ENCODE results near the gene ANKRD52.

ANKRD52 gene

GRCh38 chr12:56243731-56244181 lies 14.4 kb downstream of the ANKRD52 start:
- in situ Hi-C loops (cut with MboI; ENCODE audit: low sequenced_read_pairs): no loop called here

DNA sequence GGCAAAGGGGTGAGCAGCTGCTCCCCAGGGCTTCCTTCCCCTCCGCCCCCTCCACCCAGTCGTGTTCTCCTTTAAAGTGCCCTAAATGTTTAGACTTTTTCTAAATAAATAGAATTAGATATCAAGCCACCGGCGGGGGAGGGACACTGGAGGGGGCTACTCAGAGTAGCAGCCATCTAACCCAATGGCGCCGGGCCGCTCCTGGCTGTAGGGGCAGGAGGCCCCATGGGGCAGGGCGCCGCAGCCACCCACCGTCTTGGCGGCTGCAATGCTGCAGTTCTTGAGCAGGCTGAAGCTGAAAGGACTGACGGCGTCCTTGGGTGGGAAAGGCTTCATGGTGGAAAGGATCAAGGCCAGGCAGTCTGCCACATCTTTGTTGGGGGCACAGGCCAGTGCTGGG lies 15.2 kb downstream of the ANKRD52 start:
- in situ Hi-C loops (cut with MboI; ENCODE audit: low sequenced_read_pairs): no loop called here

- in situ Hi-C loops (cut with MboI; ENCODE audit: low sequenced_read_pairs): no loop called here
Measured at GRCh38 chr12:56241424-56242303, 16.5 kb downstream of the ANKRD52 start.

- in situ Hi-C loops (cut with MboI; ENCODE audit: low sequenced_read_pairs): no loop called here
Measured at GRCh38 chr12:56237552-56237951, 20.6 kb downstream of the ANKRD52 start.

DNA sequence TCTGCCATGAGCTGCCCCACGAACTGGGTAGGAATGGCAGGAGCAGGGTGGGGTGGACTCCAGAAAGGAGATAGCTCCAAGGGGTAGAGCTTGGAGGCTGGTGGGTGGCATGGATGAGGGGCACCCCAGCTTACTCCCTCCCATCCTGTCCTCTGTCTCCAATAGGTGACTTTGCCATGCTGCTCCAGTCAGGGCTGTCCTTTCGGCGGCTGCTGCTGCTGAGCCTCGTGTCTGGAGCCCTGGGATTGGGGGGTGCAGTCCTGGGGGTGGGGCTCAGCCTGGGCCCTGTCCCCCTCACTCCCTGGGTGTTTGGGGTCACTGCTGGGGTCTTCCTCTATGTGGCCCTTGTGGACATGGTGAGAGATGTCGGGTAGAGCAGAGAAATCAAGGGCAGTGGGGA lies 21.2 kb downstream of the ANKRD52 start:
- in situ Hi-C loops (cut with MboI; ENCODE audit: low sequenced_read_pairs): no loop called here

DNA sequence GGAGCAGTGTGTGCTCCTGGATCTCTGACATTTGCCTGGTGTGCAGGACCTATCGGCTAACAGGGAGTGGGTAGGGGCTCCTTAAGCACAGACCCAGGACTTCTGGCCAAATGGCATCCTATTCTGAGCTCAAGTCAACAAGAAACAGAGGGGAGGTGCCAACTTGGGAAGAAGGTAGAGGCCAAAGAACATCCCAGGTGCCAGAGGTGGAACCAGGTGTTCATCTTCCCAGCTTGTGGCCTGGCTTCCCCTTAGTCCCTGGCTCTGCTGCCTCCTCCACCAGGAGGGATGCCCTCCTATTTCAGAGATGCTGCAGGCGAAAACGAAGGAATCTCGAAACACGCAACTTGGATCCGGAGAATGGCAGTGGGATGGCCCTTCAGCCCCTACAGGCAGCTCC lies 22.1 kb downstream of the ANKRD52 start:
- in situ Hi-C loops (cut with MboI; ENCODE audit: low sequenced_read_pairs): no loop called here

- in situ Hi-C loops (cut with MboI; ENCODE audit: low sequenced_read_pairs): no loop called here
Measured at GRCh38 chr12:56234746-56235436, 23.3 kb downstream of the ANKRD52 start.

GRCh38 chr12:56231184-56231582 lies 27.0 kb downstream of the ANKRD52 start:
- in situ Hi-C loops (cut with MboI; ENCODE audit: low sequenced_read_pairs): no loop called here

DNA sequence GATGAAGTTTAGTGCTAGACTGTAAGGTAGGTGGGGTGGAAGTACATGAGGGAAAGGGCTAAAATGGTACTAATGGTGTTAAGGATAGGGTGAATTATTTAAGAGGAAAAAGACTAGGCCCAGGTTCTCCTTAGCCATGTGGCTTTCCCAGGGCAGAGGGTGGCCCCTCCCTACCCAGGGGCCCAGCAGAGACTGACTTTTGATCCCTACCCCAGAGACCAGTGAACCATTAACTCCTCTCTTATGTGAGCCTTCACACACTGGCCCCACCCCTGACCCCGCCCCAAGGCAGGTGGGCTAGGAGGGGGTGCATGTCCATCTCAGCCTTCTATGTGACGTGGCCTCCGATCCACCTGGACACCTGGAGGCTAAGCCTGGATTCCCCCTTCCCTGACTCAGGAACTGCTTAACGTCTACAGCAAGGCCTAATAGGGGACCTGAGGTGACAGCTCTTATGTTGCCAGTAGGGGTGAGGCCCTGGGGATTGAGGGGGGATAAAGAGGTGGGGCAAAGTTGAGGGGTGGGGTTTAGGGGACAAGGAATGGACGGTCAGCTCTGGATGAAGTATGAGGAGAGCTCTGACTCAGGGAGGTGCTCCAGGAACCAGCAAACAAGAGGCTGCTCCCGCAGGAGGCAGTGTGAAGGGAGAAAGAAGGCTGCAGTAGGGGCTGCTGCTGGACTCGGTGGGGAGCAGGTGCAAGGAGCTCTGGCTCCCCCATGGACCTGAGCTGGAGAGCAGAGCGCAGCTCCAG lies 27.6 kb downstream of the ANKRD52 start:
- in situ Hi-C loops (cut with MboI; ENCODE audit: low sequenced_read_pairs): no loop called here

DNA sequence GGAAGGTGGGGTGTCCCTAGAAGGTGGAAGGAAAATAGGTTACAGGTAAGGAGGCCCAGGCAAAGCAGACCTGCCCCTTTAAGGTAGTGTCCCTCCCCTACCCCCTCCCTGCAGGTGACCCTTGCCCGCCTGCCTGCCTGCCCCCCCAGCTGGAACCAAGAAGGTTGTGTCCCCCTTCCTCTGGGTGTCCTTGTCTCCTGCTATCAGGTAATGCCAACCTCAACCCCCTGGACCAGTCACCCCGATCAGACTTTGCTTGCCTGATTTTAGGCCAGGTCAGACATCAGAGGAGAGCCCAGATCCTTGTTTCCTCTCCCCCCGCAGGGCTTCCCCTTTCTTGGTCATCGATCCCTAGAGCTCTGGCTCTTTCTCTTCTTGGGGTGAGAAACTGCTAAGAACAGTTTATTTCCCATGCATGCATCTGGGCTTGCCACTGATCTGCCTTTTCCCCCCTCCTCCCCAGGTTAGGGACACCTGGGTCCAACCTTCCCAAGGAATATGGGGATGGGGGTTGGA lies 28.2 kb downstream of the ANKRD52 start, which contains the start of gene SLC39A5:
SLC39A5 (plus strand) TSS at position 136 of the 516 bp plus-strand sequence. CDS start 1,224 bp downstream, outside the sequence.
- in situ Hi-C loops (cut with MboI; ENCODE audit: low sequenced_read_pairs): no loop called here

GRCh38 chr12:56229082-56229481 lies 29.1 kb downstream of the ANKRD52 start:
- in situ Hi-C loops (cut with MboI; ENCODE audit: low sequenced_read_pairs): no loop called here

DNA sequence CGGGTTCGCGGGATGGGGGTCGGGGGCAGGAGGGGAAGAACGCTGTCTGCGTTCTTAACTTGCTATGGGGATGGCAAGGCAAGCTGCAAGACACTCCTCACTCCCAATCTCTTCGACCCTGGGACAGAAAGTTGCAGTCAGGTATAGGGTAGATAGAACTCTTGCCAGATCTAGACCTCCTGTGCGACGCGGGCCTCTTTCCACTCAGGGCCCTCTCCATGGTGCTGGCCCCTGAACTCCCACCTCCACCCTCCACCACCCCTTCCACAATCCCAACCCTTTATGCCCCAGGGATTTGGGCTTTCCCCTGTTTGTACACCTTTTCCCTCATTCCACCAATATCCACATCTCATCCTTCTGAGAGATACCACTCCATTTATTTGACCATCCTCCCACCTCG lies 33.2 kb downstream of the ANKRD52 start:
- in situ Hi-C loops (cut with MboI; ENCODE audit: low sequenced_read_pairs): no loop called here

- in situ Hi-C loops (cut with MboI; ENCODE audit: low sequenced_read_pairs): no loop called here
Measured at GRCh38 chr12:56224102-56224701, 34.0 kb downstream of the ANKRD52 start, which contains the start of gene NABP2. TSS of gene NABP2 (plus strand) at chr12:56224342. CDS start at chr12:56224857, 515 bp downstream.

GRCh38 chr12:56223571-56224101 lies 34.5 kb downstream of the ANKRD52 start:
- in situ Hi-C loops (cut with MboI; ENCODE audit: low sequenced_read_pairs): no loop called here

GRCh38 chr12:56222531-56222895 lies 35.7 kb downstream of the ANKRD52 start:
- in situ Hi-C loops (cut with MboI; ENCODE audit: low sequenced_read_pairs): no loop called here

DNA sequence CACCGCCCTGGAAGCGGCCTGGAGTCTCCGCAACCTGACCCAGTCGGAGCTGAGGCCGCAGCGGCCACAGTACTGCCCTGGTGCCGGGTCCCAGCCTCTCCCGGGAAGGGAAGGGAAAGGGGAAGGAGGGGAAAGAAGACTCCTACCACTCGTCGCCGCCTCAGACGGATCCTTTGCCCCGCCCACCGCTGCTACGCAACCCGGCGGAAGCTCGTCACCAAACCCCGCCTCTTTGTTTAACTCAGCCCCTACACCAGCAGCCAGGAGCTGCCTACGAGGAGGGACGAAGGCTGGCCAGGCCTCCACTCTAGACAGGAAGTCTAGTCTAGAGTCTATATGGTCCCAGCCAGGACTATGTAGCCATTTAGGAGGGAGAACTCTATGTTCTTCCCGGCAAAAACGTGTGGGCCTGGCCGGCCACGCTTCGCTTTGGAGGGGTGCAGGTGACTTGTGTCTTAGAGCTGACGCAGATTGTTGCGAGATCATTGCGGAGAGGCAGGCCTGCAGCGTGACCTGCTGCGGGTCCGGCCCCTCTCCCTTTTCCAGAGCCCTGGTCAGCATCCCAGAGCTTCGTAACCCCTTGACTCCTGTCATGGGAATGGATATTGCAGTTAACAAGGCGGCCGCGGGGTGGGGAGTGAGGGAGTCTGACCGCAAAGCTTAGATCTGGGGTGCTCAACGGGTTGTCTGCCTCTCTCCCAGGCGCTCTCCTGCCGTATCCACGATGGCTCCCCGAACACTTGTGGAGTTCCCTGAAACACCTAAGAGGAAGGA lies 36.2 kb downstream of the ANKRD52 start, which contains the start of gene RNF41:
RNF41 (minus strand) TSS at position 166 of the 774 bp plus-strand sequence. CDS start 7,875 bp downstream, outside the sequence.
- in situ Hi-C loops (cut with MboI; ENCODE audit: low sequenced_read_pairs): no loop called here

- in situ Hi-C loops (cut with MboI; ENCODE audit: low sequenced_read_pairs): no loop called here
Measured at GRCh38 chr12:56221232-56221756, 36.9 kb downstream of the ANKRD52 start.

- in situ Hi-C loops (cut with MboI; ENCODE audit: low sequenced_read_pairs): no loop called here
Measured at GRCh38 chr12:56220611-56221231, 37.5 kb downstream of the ANKRD52 start.

GRCh38 chr12:56219840-56220239 lies 38.3 kb downstream of the ANKRD52 start:
- in situ Hi-C loops (cut with MboI; ENCODE audit: low sequenced_read_pairs): no loop called here
